Measurements from ENCODE around the gene GPSM1.
A peak's percentile ranks its signal among the peaks of the same experiment; 100 is the strongest.

GPSM1 gene

GRCh38 chr9:136361754-136362449 is 34.6 kb downstream of the GPSM1 start:
- DNase-seq (ENCODE audit: low read depth) = peak; percentile 45
- H3K4me3 ChIP-seq (ENCODE audit: control insufficient read depth, low read depth, low read length) = no peak overlapping the region
- TF ChIP-seq CTCF (conservative IDR thresholded peaks at IDR 0.05; ENCODE audit: control insufficient read depth, insufficient read depth, low read depth, low read length) = no peak

- no peak for DNase-seq (ENCODE audit: low read depth)
- TF ChIP-seq CTCF (conservative IDR thresholded peaks at IDR 0.05; ENCODE audit: control insufficient read depth, insufficient read depth, low read depth, low read length) = no peak
- H3K4me3 ChIP-seq (ENCODE audit: control insufficient read depth, low read depth, low read length) = no peak overlapping the region
Measured at GRCh38 chr9:136362450-136362784, 35.1 kb downstream of the GPSM1 start.

GRCh38 chr9:136363106-136363948 is 36.0 kb downstream of the GPSM1 start, which contains the start of gene DNLZ:
DNLZ (minus strand) TSS chr9:136363744; CDS start chr9:136363714, 30 bp downstream.
- peak; percentile 93 for DNase-seq (ENCODE audit: low read depth)
- H3K4me3 ChIP-seq (ENCODE audit: control insufficient read depth, low read depth, low read length) = peak within 1 kb of the TSS; percentile 61
- TF ChIP-seq CTCF (conservative IDR thresholded peaks at IDR 0.05; ENCODE audit: control insufficient read depth, insufficient read depth, low read depth, low read length) = peak; percentile 50

GRCh38 chr9:136363949-136364748 is 36.8 kb downstream of the GPSM1 start:
- TF ChIP-seq CTCF (conservative IDR thresholded peaks at IDR 0.05; ENCODE audit: control insufficient read depth, insufficient read depth, low read depth, low read length) = no peak
- no peak overlapping the region for H3K4me3 ChIP-seq (ENCODE audit: control insufficient read depth, low read depth, low read length)
- no peak for DNase-seq (ENCODE audit: low read depth)

GRCh38 chr9:136364942-136365774 is 37.8 kb downstream of the GPSM1 start:
- H3K4me3 ChIP-seq (ENCODE audit: control insufficient read depth, low read depth, low read length) = no peak overlapping the region
- TF ChIP-seq CTCF (conservative IDR thresholded peaks at IDR 0.05; ENCODE audit: control insufficient read depth, insufficient read depth, low read depth, low read length) = no peak
- DNase-seq (ENCODE audit: low read depth) = no peak

- DNase-seq (ENCODE audit: low read depth) = no peak
- H3K4me3 ChIP-seq (ENCODE audit: control insufficient read depth, low read depth, low read length) = no peak overlapping the region
- no peak for TF ChIP-seq CTCF (conservative IDR thresholded peaks at IDR 0.05; ENCODE audit: control insufficient read depth, insufficient read depth, low read depth, low read length)
Measured at GRCh38 chr9:136365775-136366222, 38.5 kb downstream of the GPSM1 start.

All from fibroblast of mammary gland (primary cell).